ENCODE data around the gene ENDOD1.

ENDOD1 gene

GRCh38 chr11:95081010-95081409, 8.6 kb upstream of the ENDOD1 start:
- no peak for TF ChIP-seq CTCF (IDR thresholded peaks at IDR 0.05; ENCODE audit: low read depth, low read length)
- Histone ChIP-seq H3K9me3 (ENCODE audit: severe bottlenecking) (no peaks in the 10 kb centered on the region), H3K27ac (no peak overlapping the region), H3K36me3 (no peaks in the 10 kb centered on the region), H3K27me3 (ENCODE audit: insufficient read depth, low read depth, severe bottlenecking) (no peaks in the 10 kb centered on the region), H3K4me3 (ENCODE audit: low read depth, low read length) (no peak overlapping the region)
- DNase-seq = no peak

- H3K4me3 ChIP-seq (ENCODE audit: low read depth, low read length) = no peak overlapping the region
- no peak for TF ChIP-seq CTCF (IDR thresholded peaks at IDR 0.05; ENCODE audit: low read depth, low read length)
- no peaks in the 10 kb centered on the region for H3K36me3 ChIP-seq
- no peaks in the 10 kb centered on the region for H3K9me3 ChIP-seq (ENCODE audit: severe bottlenecking)
- no peak overlapping the region for H3K27ac ChIP-seq
- no peak for DNase-seq
- H3K27me3 ChIP-seq (ENCODE audit: insufficient read depth, low read depth, severe bottlenecking) = no peaks in the 10 kb centered on the region
Observed at GRCh38 chr11:95081412-95081811, 8.2 kb upstream of the ENDOD1 start.

GRCh38 chr11:95082576-95083001, 7.1 kb upstream of the ENDOD1 start:
- Histone ChIP-seq H3K27ac (no peak overlapping the region), H3K9me3 (ENCODE audit: severe bottlenecking) (no peaks in the 10 kb centered on the region), H3K4me3 (ENCODE audit: low read depth, low read length) (no peak overlapping the region), H3K27me3 (ENCODE audit: insufficient read depth, low read depth, severe bottlenecking) (no peaks in the 10 kb centered on the region), H3K36me3 (no peaks in the 10 kb centered on the region)
- no peak for DNase-seq
- TF ChIP-seq CTCF (IDR thresholded peaks at IDR 0.05; ENCODE audit: low read depth, low read length) = no peak

- no peak overlapping the region for H3K4me3 ChIP-seq (ENCODE audit: low read depth, low read length)
- no peaks in the 10 kb centered on the region for H3K36me3 ChIP-seq
- no peaks in the 10 kb centered on the region for H3K9me3 ChIP-seq (ENCODE audit: severe bottlenecking)
- H3K27me3 ChIP-seq (ENCODE audit: insufficient read depth, low read depth, severe bottlenecking) = no peaks in the 10 kb centered on the region
- TF ChIP-seq CTCF (IDR thresholded peaks at IDR 0.05; ENCODE audit: low read depth, low read length) = no peak
- DNase-seq = no peak
- no peak overlapping the region for H3K27ac ChIP-seq
Observed at GRCh38 chr11:95084509-95084908, 5.1 kb upstream of the ENDOD1 start.

GRCh38 chr11:95085117-95085816, 4.4 kb upstream of the ENDOD1 start:
- no peak overlapping the region for H3K4me3 ChIP-seq (ENCODE audit: low read depth, low read length)

More at GRCh38 chr11:95085117-95085816, 4.4 kb upstream of the ENDOD1 start:
- no peaks in the 10 kb centered on the region for H3K36me3 ChIP-seq
- H3K9me3 ChIP-seq (ENCODE audit: severe bottlenecking) = no peaks in the 10 kb centered on the region
- no peak for TF ChIP-seq CTCF (IDR thresholded peaks at IDR 0.05; ENCODE audit: low read depth, low read length)
- DNase-seq = no peak
- no peaks in the 10 kb centered on the region for H3K27me3 ChIP-seq (ENCODE audit: insufficient read depth, low read depth, severe bottlenecking)
- H3K27ac ChIP-seq = no peak overlapping the region
